CD4-positive, alpha-beta memory T cell (primary cell): ENCODE measurements around the gene LRP1. TPM values are rescaled to one million over a fixed set of nuclear protein-coding genes. Genes with fewer than 3 reads are reported as not detected.

Source experiments
- CTCF ChIA-PET: fragments of 350-600 bp; sonication (Branson Sonifier 250); formaldehyde crosslinking; loops from one replicate; lab custom pipeline; 2021; ENCODE audit warnings: inconsistent platforms; ENCODE audit not compliant: partially characterized antibody; lab: Charles Lee
- POLR2A ChIA-PET: fragments of 350-600 bp; sonication (Branson Sonifier 250); formaldehyde crosslinking; loops from one replicate; lab custom pipeline; 2021; ENCODE audit not compliant: partially characterized antibody; lab: Charles Lee
- DNase-seq, 5 donors: peaks; one replicate each; pipeline versions ENCODE4 v3.0.0 to v3.0.0-alpha.2; 2020 to 2022; ENCODE audit warnings: mixed read lengths in 1 of 5
- H3K27ac ChIP-seq: one replicate; pipeline ENCODE4 v1.7.0; 2013; ENCODE audit warnings: low read depth, low read length
- H3K27me3 ChIP-seq: 2 replicates; pipeline ENCODE4 v1.7.0; 2013; ENCODE audit warnings: mild to moderate bottlenecking, low read length, moderate library complexity; ENCODE audit not compliant: insufficient read depth
- H3K36me3 ChIP-seq: 2 replicates; pipeline ENCODE4 v1.7.0; 2013; ENCODE audit warnings: mild to moderate bottlenecking, low read length, moderate library complexity; ENCODE audit not compliant: insufficient read depth
- H3K4me1 ChIP-seq: 2 replicates; pipeline ENCODE4 v1.7.0; 2013; ENCODE audit warnings: mild to moderate bottlenecking, low read length, moderate library complexity; ENCODE audit not compliant: insufficient read depth
- H3K4me3 ChIP-seq, 2 donors: one replicate each; pipeline ENCODE4 v1.7.0; 2013; ENCODE audit warnings: low read length in 2 of 2, mild to moderate bottlenecking in 1 of 2
- H3K9me3 ChIP-seq, 2 donors: one replicate each; pipeline ENCODE4 v1.7.0; 2013; ENCODE audit warnings: low read length in 2 of 2, control low read depth in 1 of 2; ENCODE audit not compliant: control insufficient read depth in 1 of 2
- H3K27ac Mint-ChIP-seq, 7 donors: one replicate each; pipeline ENCODE4 v1.8.0; 2020 to 2021; ENCODE audit warnings: mixed read lengths in 7 of 7, mild to moderate bottlenecking in 6 of 7, inconsistent platforms in 3 of 7, moderate library complexity in 3 of 7
- H3K27me3 Mint-ChIP-seq, 2 donors: one replicate each; pipeline ENCODE4 v1.8.0; 2020 to 2021; ENCODE audit warnings: mixed read lengths in 2 of 2
- H3K36me3 Mint-ChIP-seq, 2 donors: one replicate each; pipeline ENCODE4 v1.8.0; 2020 to 2021; ENCODE audit warnings: mixed read lengths in 2 of 2, inconsistent platforms in 1 of 2, mild to moderate bottlenecking in 1 of 2
- H3K4me1 Mint-ChIP-seq, 4 donors: one replicate each; pipeline ENCODE4 v1.8.0; 2020 to 2021; ENCODE audit warnings: mixed read lengths in 4 of 4, mild to moderate bottlenecking in 1 of 4
- H3K4me3 Mint-ChIP-seq, 8 donors: one replicate each; pipeline ENCODE4 v1.8.0; 2020 to 2021; ENCODE audit warnings: mixed read lengths in 8 of 8, mild to moderate bottlenecking in 7 of 8, moderate library complexity in 6 of 8, inconsistent platforms in 3 of 8
- H3K9me3 Mint-ChIP-seq, 8 donors: one replicate each; pipeline ENCODE4 v1.8.0; 2020 to 2021; ENCODE audit warnings: mixed read lengths in 8 of 8, mild to moderate bottlenecking in 5 of 8, inconsistent platforms in 3 of 8, moderate library complexity in 1 of 8
- intact Hi-C: fragments of 100-400 bp; cut with micrococcal nuclease; formaldehyde crosslinking; loops from one replicate; pipeline ENCODE4 v1.15.1; 2023
- polyA plus RNA-seq, 2 donors: library from polyadenylated mRNA; unstranded; fragments of 300-500 nt; fragmentation: Illumina TruSeq; gene quantifications; one replicate each; pipeline ENCODE4 v1.2.3, GENCODE V29; 2021
- total RNA-seq, 2 experiments: library from RNA; stranded (reverse); gene quantifications; one replicate each; pipeline ENCODE4 v1.2.3, GENCODE V29; 2021

Gene LRP1
- total and polyA plus RNA-seq, 4 experiments from 2014 or later = 0.38 to 11.6 (median 9.7) TPM; not detected in 1

GRCh38 chr12:57209916-57210315, 81.6 kb downstream of the LRP1 start:
- Histone ChIP-seq H3K4me3 (no peak overlapping the region), H3K9me3 (no peaks in the 10 kb centered on the region), H3K27me3 (peaks cover 15% of the 10 kb centered on the region), H3K4me1 (peaks cover 14% of the 10 kb centered on the region), H3K27ac (no peak overlapping the region), H3K36me3 (no peaks in the 10 kb centered on the region)
- POLR2A ChIA-PET = no interaction called here
- no peak for DNase-seq
- peaks cover 11 to 16% of the 10 kb centered on the region in 2 donors for H3K27me3 Mint-ChIP-seq
- no peak overlapping the region for H3K4me3 Mint-ChIP-seq
- no peak overlapping the region for H3K27ac Mint-ChIP-seq
- peaks cover 12 to 23% (median 15%) of the 10 kb centered on the region in 4 donors for H3K4me1 Mint-ChIP-seq
- CTCF ChIA-PET = interaction anchor here (10.8 kb wide), 1 partner anchor 33 kb away, joined by 415 read pairs; a partner anchor contains a TSS
- H3K9me3 Mint-ChIP-seq = peaks cover 0 to 2% (median 0%) of the 10 kb centered on the region in 8 donors
- no peaks in the 10 kb centered on the region for H3K36me3 Mint-ChIP-seq
- intact Hi-C loops = no loop called here

- Histone ChIP-seq H3K4me3 (no peak overlapping the region), H3K9me3 (no peaks in the 10 kb centered on the region), H3K27me3 (peaks cover 21% of the 10 kb centered on the region), H3K27ac (no peak overlapping the region), H3K36me3 (no peaks in the 10 kb centered on the region), H3K4me1 (peaks cover 19% of the 10 kb centered on the region)
- Mint-ChIP-seq H3K9me3 (peaks cover 0 to 2% (median 0%) of the 10 kb centered on the region in 8 donors), H3K27me3 (peaks cover 16 to 21% of the 10 kb centered on the region in 2 donors), H3K36me3 (no peaks in the 10 kb centered on the region), H3K27ac (no peak overlapping the region), H3K4me3 (no peak overlapping the region), H3K4me1 (peaks cover 15 to 29% (median 19%) of the 10 kb centered on the region in 4 donors)
- ChIA-PET CTCF (interaction anchor here (10.8 kb wide), 1 partner anchor 32 kb away, joined by 415 read pairs; a partner anchor contains a TSS), POLR2A (no interaction called here)
- no peak for DNase-seq
- intact Hi-C loops = no loop called here
These were observed 82.2 kb downstream of the LRP1 start for GRCh38 chr12:57210461-57210860.

GRCh38 chr12:57210926-57211692, 82.8 kb downstream of the LRP1 start:
- Histone ChIP-seq H3K9me3 (no peaks in the 10 kb centered on the region), H3K27ac (no peak overlapping the region), H3K4me1 (peaks cover 25% of the 10 kb centered on the region), H3K36me3 (no peaks in the 10 kb centered on the region), H3K4me3 (no peak overlapping the region), H3K27me3 (peaks cover 27% of the 10 kb centered on the region)
- ChIA-PET CTCF (interaction anchor here (10.8 kb wide), 1 partner anchor 31 kb away, joined by 415 read pairs; a partner anchor contains a TSS), POLR2A (no interaction called here)
- intact Hi-C loops = no loop called here
- H3K4me3 Mint-ChIP-seq = no peak overlapping the region
- no peaks in the 10 kb centered on the region for H3K9me3 Mint-ChIP-seq
- H3K27ac Mint-ChIP-seq = no peak overlapping the region
- H3K36me3 Mint-ChIP-seq = no peaks in the 10 kb centered on the region
- H3K4me1 Mint-ChIP-seq = peaks cover 20 to 35% (median 24%) of the 10 kb centered on the region in 4 donors
- no peak for DNase-seq
- H3K27me3 Mint-ChIP-seq = peaks cover 21 to 25% of the 10 kb centered on the region in 2 donors

- H3K36me3 ChIP-seq = no peaks in the 10 kb centered on the region
- POLR2A ChIA-PET = interaction anchor here (1.1 to 8.0 kb wide), 2 partner anchors 29 to 487 kb away, joined by 3 to 86 read pairs; partner anchors contain the start of gene NACA
- peaks cover 20 to 37% (median 24%) of the 10 kb centered on the region in 4 donors for H3K4me1 Mint-ChIP-seq
- H3K4me1 ChIP-seq = peaks cover 29% of the 10 kb centered on the region
- no peak for DNase-seq
- H3K27me3 Mint-ChIP-seq = peaks cover 21 to 25% of the 10 kb centered on the region in 2 donors
- no peak overlapping the region for H3K4me3 ChIP-seq
- no peaks in the 10 kb centered on the region for H3K9me3 Mint-ChIP-seq
- H3K27ac Mint-ChIP-seq = peak overlapping the region in 2 of 7 donors; percentile 29 to 88
- H3K36me3 Mint-ChIP-seq = no peaks in the 10 kb centered on the region
- no peaks in the 10 kb centered on the region for H3K9me3 ChIP-seq
- no peak overlapping the region for H3K27ac ChIP-seq
- intact Hi-C loops = no loop called here
- CTCF ChIA-PET = interaction anchor here (1.1 to 10.8 kb wide), 3 partner anchors 10 to 30 kb away, joined by 3 to 415 read pairs (median 157); partner anchors contain the start of gene SHMT2
- no peak overlapping the region for H3K4me3 Mint-ChIP-seq
- H3K27me3 ChIP-seq = peaks cover 27% of the 10 kb centered on the region
These were observed 83.8 kb downstream of the LRP1 start for GRCh38 chr12:57211791-57212700.

- no peak for DNase-seq
- peaks cover 26 to 31% of the 10 kb centered on the region in 2 donors for H3K27me3 Mint-ChIP-seq
- Histone ChIP-seq H3K27ac (no peak overlapping the region), H3K9me3 (no peaks in the 10 kb centered on the region), H3K4me3 (no peak overlapping the region), H3K4me1 (peaks cover 35% of the 10 kb centered on the region), H3K27me3 (peaks cover 32% of the 10 kb centered on the region), H3K36me3 (no peaks in the 10 kb centered on the region)
- POLR2A ChIA-PET = interaction anchor here (1.1 to 8.0 kb wide), 2 partner anchors 29 to 487 kb away, joined by 3 to 86 read pairs; partner anchors contain the start of gene NACA
- peaks cover 26 to 44% (median 30%) of the 10 kb centered on the region in 4 donors for H3K4me1 Mint-ChIP-seq
- H3K4me3 Mint-ChIP-seq = peak overlapping the region in 1 of 8 donors; percentile 48
- no peaks in the 10 kb centered on the region for H3K36me3 Mint-ChIP-seq
- intact Hi-C loops = loop anchor here (1.0 kb wide), 2 partner anchors 27 to 31 kb away; no protein-coding TSS in a partner anchor
- H3K9me3 Mint-ChIP-seq = peaks cover 0 to 2% (median 0%) of the 10 kb centered on the region in 8 donors
- peak overlapping the region in 2 of 7 donors; percentile 4 to 88 for H3K27ac Mint-ChIP-seq
- CTCF ChIA-PET = interaction anchor here (1.1 to 10.8 kb wide), 6 partner anchors 9 to 88 kb away, joined by 3 to 415 read pairs (median 8); partner anchors contain the start of gene SHMT2
These were observed 84.4 kb downstream of the LRP1 start for GRCh38 chr12:57212701-57213057.

DNA sequence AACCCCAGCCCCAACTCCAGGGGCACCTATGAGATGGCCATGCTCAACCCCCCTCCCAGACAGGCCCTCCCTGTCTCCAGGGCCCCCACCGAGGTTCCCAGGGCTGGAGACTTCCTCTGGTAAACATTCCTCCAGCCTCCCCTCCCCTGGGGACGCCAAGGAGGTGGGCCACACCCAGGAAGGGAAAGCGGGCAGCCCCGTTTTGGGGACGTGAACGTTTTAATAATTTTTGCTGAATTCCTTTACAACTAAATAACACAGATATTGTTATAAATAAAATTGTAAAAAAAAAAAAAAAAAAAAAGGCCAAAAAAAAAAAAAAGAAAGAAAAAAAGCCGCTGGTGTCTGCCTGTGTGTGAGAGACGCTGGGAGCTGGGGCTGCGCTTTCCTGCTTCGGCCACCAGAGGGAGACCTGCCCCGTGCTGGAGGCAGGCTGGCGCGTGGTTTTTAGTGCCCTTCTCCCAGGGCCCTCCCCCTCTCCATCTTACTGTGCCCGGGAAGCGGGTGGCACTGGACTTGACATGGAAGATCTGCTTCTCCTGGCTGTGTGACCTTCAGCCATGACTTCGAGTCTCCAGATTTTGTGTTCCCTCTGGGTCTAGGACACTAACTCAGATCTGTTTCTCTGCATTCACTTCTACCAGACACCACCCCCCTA, 84.9 kb downstream of the LRP1 start:
- Histone ChIP-seq H3K27ac (no peak overlapping the region), H3K36me3 (no peaks in the 10 kb centered on the region), H3K27me3 (peaks cover 38% of the 10 kb centered on the region), H3K4me3 (no peak overlapping the region), H3K9me3 (no peaks in the 10 kb centered on the region), H3K4me1 (peaks cover 40% of the 10 kb centered on the region)
- peak; percentile 79 to 83 (median 82) for DNase-seq
- Mint-ChIP-seq H3K9me3 (peaks cover 0 to 2% (median 0%) of the 10 kb centered on the region in 8 donors), H3K4me3 (peak overlapping the region in 5 of 8 donors; percentile 39 to 76 (median 49)), H3K27me3 (peaks cover 29 to 35% of the 10 kb centered on the region in 2 donors), H3K27ac (peak overlapping the region in 5 of 7 donors; percentile 14 to 88 (median 71)), H3K36me3 (no peaks in the 10 kb centered on the region), H3K4me1 (peaks cover 27 to 49% (median 30%) of the 10 kb centered on the region in 4 donors)
- intact Hi-C loops = loop anchor here (1.0 kb wide), 2 partner anchors 26 to 30 kb away; no protein-coding TSS in a partner anchor
- POLR2A ChIA-PET = interaction anchor here (0.8 to 8.0 kb wide), 4 partner anchors 11 to 488 kb away, joined by 3 to 86 read pairs (median 6); partner anchors contain the start of genes NACA and SHMT2
- CTCF ChIA-PET = interaction anchor here (0.8 to 10.8 kb wide), 17 partner anchors 9 to 459 kb away, joined by 3 to 415 read pairs (median 4); partner anchors contain the start of gene SHMT2
